Astrocyte (in vitro differentiated cells and primary cell): ENCODE measurements around the gene TST. TPM values are rescaled to one million over a fixed set of nuclear protein-coding genes. Genes with fewer than 3 reads are reported as not detected.

Source experiments
- DNase-seq: peaks from one replicate; pipeline ENCODE4 v3.0.0-alpha.2; 2010; ENCODE audit warnings: low read depth
- FAIRE-seq: peaks from 2 replicates; lab custom pipeline; 2011; peaks lifted over from hg19 to GRCh38; lab: Jason Lieb, UNC
- H2AFZ ChIP-seq: 2 replicates; pipeline ENCODE4 v1.6.0; 2012; ENCODE audit warnings: low read depth, low read length, inconsistent platforms
- H3K27ac ChIP-seq: 2 replicates; pipeline ENCODE4 v1.5.1; 2011; ENCODE audit warnings: low read depth, low read length, inconsistent platforms
- H3K27me3 ChIP-seq: 2 replicates; pipeline ENCODE4 v1.6.0; 2011; ENCODE audit warnings: low read length, inconsistent platforms; ENCODE audit not compliant: insufficient read depth
- H3K36me3 ChIP-seq: 2 replicates; pipeline ENCODE4 v1.5.1; 2011; ENCODE audit warnings: low read length, inconsistent platforms; ENCODE audit not compliant: insufficient read depth
- H3K4me1 ChIP-seq: 2 replicates; pipeline ENCODE4 v1.5.1; 2011; ENCODE audit warnings: low read length, inconsistent platforms; ENCODE audit not compliant: insufficient read depth
- H3K4me2 ChIP-seq: 2 replicates; pipeline ENCODE4 v1.6.0; 2012; ENCODE audit warnings: low read length, inconsistent platforms
- H3K4me3 ChIP-seq: 2 replicates; pipeline ENCODE4 v1.5.1; 2011; ENCODE audit warnings: low read depth, mild to moderate bottlenecking, low read length, inconsistent platforms; ENCODE audit not compliant: insufficient read depth
- H3K79me2 ChIP-seq: 2 replicates; pipeline ENCODE4 v1.6.0; 2012; ENCODE audit warnings: mild to moderate bottlenecking, low read length, inconsistent platforms; ENCODE audit not compliant: insufficient read depth
- H3K9ac ChIP-seq: 2 replicates; pipeline ENCODE4 v1.6.0; 2012; ENCODE audit warnings: mild to moderate bottlenecking, low read length, inconsistent platforms
- H3K9me3 ChIP-seq: 2 replicates; pipeline ENCODE4 v1.5.1; 2012; ENCODE audit warnings: low read depth, mild to moderate bottlenecking, low read length, inconsistent platforms; ENCODE audit not compliant: insufficient read depth
- H4K20me1 ChIP-seq: 2 replicates; pipeline ENCODE4 v1.6.0; 2012; ENCODE audit warnings: low read length, inconsistent platforms; ENCODE audit not compliant: insufficient read depth
- H3K27ac Mint-ChIP-seq: one replicate; pipeline ENCODE4 v1.8.0; 2021; ENCODE audit warnings: mild to moderate bottlenecking, mixed read lengths; ENCODE audit not compliant: unreplicated experiment
- H3K27me3 Mint-ChIP-seq: one replicate; pipeline ENCODE4 v1.8.0; 2021; ENCODE audit warnings: low read depth, mixed read lengths; ENCODE audit not compliant: unreplicated experiment
- H3K36me3 Mint-ChIP-seq: one replicate; pipeline ENCODE4 v1.8.0; 2021; ENCODE audit warnings: low read depth, mixed read lengths; ENCODE audit not compliant: unreplicated experiment
- H3K4me1 Mint-ChIP-seq: one replicate; pipeline ENCODE4 v1.8.0; 2021; ENCODE audit warnings: low read depth, mixed read lengths; ENCODE audit not compliant: unreplicated experiment
- H3K4me3 Mint-ChIP-seq: one replicate; pipeline ENCODE4 v1.8.0; 2021; ENCODE audit warnings: mild to moderate bottlenecking, moderate library complexity, mixed read lengths; ENCODE audit not compliant: unreplicated experiment
- H3K9me3 Mint-ChIP-seq: one replicate; pipeline ENCODE4 v1.8.0; 2021; ENCODE audit warnings: mild to moderate bottlenecking, mixed read lengths; ENCODE audit not compliant: unreplicated experiment
- CTCF ChIP-seq: IDR thresholded peaks from 2 replicates; pipeline ENCODE4 v1.5.1; 2011; ENCODE audit warnings: low read depth, mild to moderate bottlenecking, inconsistent platforms, low read length, moderate library complexity; ENCODE audit not compliant: insufficient read depth
- EZH2 ChIP-seq: IDR thresholded peaks from 2 replicates; pipeline ENCODE4 v1.6.1; 2012; ENCODE audit warnings: mild to moderate bottlenecking, low read length, inconsistent platforms; ENCODE audit not compliant: insufficient read depth
- total RNA-seq: library from RNA; stranded (reverse); gene quantifications from 2 replicates; pipeline ENCODE4 v1.2.1, GENCODE V29; 2021

TST gene
- total RNA-seq, 1 donor from 2014 or later, result 32.2 TPM

- Histone ChIP-seq H3K4me1 (peaks cover 5% of the 10 kb centered on the region), H3K9ac (no peak overlapping the region), H3K4me2 (peak overlapping the region; percentile 98), H3K36me3 (peaks cover 3% of the 10 kb centered on the region), H4K20me1 (peaks cover 23% of the 10 kb centered on the region), H2AFZ (no peak overlapping the region), H3K9me3 (no peaks in the 10 kb centered on the region), H3K27ac (no peak overlapping the region), H3K27me3 (no peaks in the 10 kb centered on the region), H3K4me3 (no peak overlapping the region), H3K79me2 (peaks cover 8% of the 10 kb centered on the region)
- peak overlapping the region; percentile 82 for H3K4me3 Mint-ChIP-seq
- H3K9me3 Mint-ChIP-seq, result no peaks in the 10 kb centered on the region
- H3K4me1 Mint-ChIP-seq, result peaks cover 4% of the 10 kb centered on the region
- TF ChIP-seq CTCF (no peak), EZH2 (no peak)
- FAIRE-seq (no peak), DNase-seq (no peak)
- H3K27me3 Mint-ChIP-seq, result peaks cover 4% of the 10 kb centered on the region
- peaks cover 9% of the 10 kb centered on the region for H3K36me3 Mint-ChIP-seq
- H3K27ac Mint-ChIP-seq, result no peak overlapping the region
Observed at GRCh38 chr22:37050913-37051312, 31.7 kb upstream of the TST start.

DNA sequence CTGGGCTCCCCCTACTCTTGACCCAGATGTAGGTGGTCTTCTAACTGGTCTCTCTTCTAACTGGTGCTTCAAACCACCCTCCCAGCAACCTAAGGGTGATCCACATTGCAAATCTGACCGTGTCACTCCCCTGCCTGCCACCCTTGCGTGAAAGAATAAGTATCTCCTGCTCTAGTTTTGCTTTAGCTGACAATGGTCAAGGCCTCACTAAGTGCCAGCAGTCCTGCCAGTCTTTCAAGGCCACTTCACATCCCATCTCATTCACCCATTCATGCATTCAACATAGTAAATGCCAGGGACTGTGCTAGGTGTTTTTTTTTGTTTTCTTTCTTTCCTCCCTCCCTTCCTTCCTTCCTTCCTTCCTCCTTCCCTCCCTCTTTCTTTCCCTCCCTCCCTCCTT lies 30.0 kb upstream of the TST start:
- H3K4me1 ChIP-seq, result peaks cover 5% of the 10 kb centered on the region
- Mint-ChIP-seq H3K9me3 (no peaks in the 10 kb centered on the region), H3K4me3 (no peak overlapping the region), H3K4me1 (peaks cover 4% of the 10 kb centered on the region), H3K27me3 (no peaks in the 10 kb centered on the region), H3K36me3 (peaks cover 2% of the 10 kb centered on the region), H3K27ac (no peak overlapping the region)
- H3K4me3 ChIP-seq, result no peak overlapping the region
- H3K79me2 ChIP-seq, result peaks cover 8% of the 10 kb centered on the region
- FAIRE-seq, result no peak
- no peaks in the 10 kb centered on the region for H3K36me3 ChIP-seq
- DNase-seq, result no peak
- no peaks in the 10 kb centered on the region for H3K9me3 ChIP-seq
- no peak overlapping the region for H3K27ac ChIP-seq
- no peak overlapping the region for H3K4me2 ChIP-seq
- H2AFZ ChIP-seq, result no peak overlapping the region
- peaks cover 16% of the 10 kb centered on the region for H4K20me1 ChIP-seq
- no peak for TF ChIP-seq EZH2
- no peak for TF ChIP-seq CTCF
- no peaks in the 10 kb centered on the region for H3K27me3 ChIP-seq
- H3K9ac ChIP-seq, result no peak overlapping the region

DNA sequence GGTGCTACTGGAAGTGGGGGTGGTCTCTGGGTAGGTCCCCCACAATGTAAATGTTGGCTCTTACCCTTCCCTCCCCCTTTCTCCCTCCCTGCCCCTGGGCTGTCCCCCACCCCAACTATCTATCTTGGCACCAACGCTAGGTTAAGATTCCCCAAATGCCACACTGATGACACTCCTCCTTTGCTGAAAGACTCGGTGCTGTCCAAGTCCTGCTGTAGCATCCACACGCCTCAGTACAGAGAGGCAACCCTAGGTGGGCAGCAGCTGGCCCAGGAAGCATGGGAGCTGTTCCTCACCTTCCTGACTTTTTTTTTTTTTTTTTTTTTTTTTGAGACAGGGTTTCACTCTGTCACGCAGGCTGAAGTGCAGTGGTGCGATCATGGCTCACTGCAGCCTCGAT lies 28.9 kb upstream of the TST start:
- Histone ChIP-seq H3K4me1 (peaks cover 5% of the 10 kb centered on the region), H2AFZ (no peak overlapping the region), H3K9ac (no peak overlapping the region), H3K4me3 (no peak overlapping the region), H3K79me2 (peaks cover 8% of the 10 kb centered on the region), H3K9me3 (no peaks in the 10 kb centered on the region), H3K4me2 (no peak overlapping the region), H4K20me1 (peaks cover 11% of the 10 kb centered on the region), H3K27me3 (no peaks in the 10 kb centered on the region), H3K27ac (no peak overlapping the region), H3K36me3 (no peaks in the 10 kb centered on the region)
- DNase-seq, result no peak
- H3K27me3 Mint-ChIP-seq, result peaks cover 5% of the 10 kb centered on the region
- peaks cover 4% of the 10 kb centered on the region for H3K4me1 Mint-ChIP-seq
- H3K9me3 Mint-ChIP-seq, result no peaks in the 10 kb centered on the region
- FAIRE-seq, result no peak
- H3K4me3 Mint-ChIP-seq, result no peak overlapping the region
- H3K36me3 Mint-ChIP-seq, result no peaks in the 10 kb centered on the region
- TF ChIP-seq EZH2 (no peak), CTCF (no peak)
- no peak overlapping the region for H3K27ac Mint-ChIP-seq
